Gastroesophageal sphincter (tissue), 3 donors: ENCODE results near the gene PEMT.

Experiments
- EP300 ChIP-seq: sonication (generic); formaldehyde crosslinking; IDR thresholded peaks from one replicate; pipeline ENCODE4 v1.6.1; 2017; ENCODE audit warnings: antibody characterized with exemption, mild to moderate bottlenecking
- POLR2A ChIP-seq, 2 donors: fragments of 450-650 bp; IDR thresholded peaks; one replicate each; pipeline ENCODE4 v1.6.1; 2017; ENCODE audit warnings: antibody characterized with exemption in 2 of 2, mild to moderate bottlenecking in 2 of 2, moderate library complexity in 1 of 2
- POLR2AphosphoS5 ChIP-seq: sonication (generic); formaldehyde crosslinking; IDR thresholded peaks from one replicate; pipeline ENCODE4 v1.6.1; 2017; ENCODE audit warnings: antibody characterized with exemption
- TF ChIP-seq, protein P1 (sequence below), 4 experiments: fragments of 200-600 bp in 2 of 4; fragments of 450-650 bp in 2 of 4; sonication (generic) in 1 of 4; IDR thresholded peaks; one replicate each; pipeline ENCODE4 v1.5.1; 2017 to 2019; ENCODE audit warnings: antibody characterized with exemption in 4 of 4, mild to moderate bottlenecking in 2 of 4, moderate library complexity in 2 of 4

- TF ChIP-seq, protein P1, sequence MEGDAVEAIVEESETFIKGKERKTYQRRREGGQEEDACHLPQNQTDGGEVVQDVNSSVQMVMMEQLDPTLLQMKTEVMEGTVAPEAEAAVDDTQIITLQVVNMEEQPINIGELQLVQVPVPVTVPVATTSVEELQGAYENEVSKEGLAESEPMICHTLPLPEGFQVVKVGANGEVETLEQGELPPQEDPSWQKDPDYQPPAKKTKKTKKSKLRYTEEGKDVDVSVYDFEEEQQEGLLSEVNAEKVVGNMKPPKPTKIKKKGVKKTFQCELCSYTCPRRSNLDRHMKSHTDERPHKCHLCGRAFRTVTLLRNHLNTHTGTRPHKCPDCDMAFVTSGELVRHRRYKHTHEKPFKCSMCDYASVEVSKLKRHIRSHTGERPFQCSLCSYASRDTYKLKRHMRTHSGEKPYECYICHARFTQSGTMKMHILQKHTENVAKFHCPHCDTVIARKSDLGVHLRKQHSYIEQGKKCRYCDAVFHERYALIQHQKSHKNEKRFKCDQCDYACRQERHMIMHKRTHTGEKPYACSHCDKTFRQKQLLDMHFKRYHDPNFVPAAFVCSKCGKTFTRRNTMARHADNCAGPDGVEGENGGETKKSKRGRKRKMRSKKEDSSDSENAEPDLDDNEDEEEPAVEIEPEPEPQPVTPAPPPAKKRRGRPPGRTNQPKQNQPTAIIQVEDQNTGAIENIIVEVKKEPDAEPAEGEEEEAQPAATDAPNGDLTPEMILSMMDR (IDR thresholded peaks at IDR 0.05): no peak
- TF ChIP-seq EP300 (no peak), POLR2A (IDR thresholded peaks at IDR 0.05) (no peak), POLR2AphosphoS5 (no peak)
These were observed 44.2 kb downstream of the PEMT start for GRCh38 chr17:17547210-17547764.
